ENCODE data around the gene LRP5. TPM values are rescaled to one million over a fixed set of nuclear protein-coding genes. Genes with fewer than 3 reads are reported as not detected.

Gene LRP5
- total and polyA plus RNA-seq, 9 of the 15 experiments (the other 6 are each of a cell fraction or from before 2014, with no cell fraction given) = 0.48 to 44.2 (median 13.5) TPM

DNA sequence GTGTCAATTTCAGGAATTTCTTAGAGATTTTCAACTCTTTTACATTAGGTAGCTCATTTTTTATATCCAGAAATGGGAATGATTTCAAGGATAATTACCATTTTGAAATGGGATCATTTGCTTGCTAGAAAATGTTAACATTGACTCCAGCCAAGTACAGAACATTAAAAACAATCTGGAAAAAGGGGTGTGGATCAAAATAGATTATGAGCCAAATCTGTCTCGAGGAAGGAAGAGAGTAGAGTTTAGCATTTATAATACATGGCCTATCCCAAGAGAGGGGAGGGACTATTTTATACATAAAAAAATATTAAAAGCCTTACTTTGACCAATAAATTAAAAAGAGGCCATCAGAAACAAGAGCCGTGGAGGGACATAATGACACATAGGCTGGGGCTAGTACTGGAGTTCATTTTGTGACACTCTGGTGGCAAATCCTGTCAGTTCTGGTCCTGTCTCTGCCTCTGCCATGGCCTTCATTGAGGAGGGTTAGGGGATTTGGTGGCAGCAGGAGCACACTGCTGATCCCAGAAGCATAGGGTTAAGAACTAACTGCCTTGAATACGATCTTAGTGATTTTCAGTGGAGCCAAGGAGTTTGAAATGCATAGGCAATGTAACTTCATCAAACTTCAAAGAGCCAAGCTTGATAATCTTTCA is 168.6 kb downstream of the LRP5 start:
- ChIA-PET CTCF (ENCODE audit: low intra/inter-chr PET ratio) (no interaction called here), POLR2A (interaction anchor here (0.7 to 1.1 kb wide), 3 partner anchors 10 to 21 kb away, joined by 3 to 4 read pairs (median 3); partner anchors contain the start of gene PPP6R3)
- Histone ChIP-seq H3K9me1 (ENCODE audit: control insufficient read depth, insufficient read depth, low read length) (no peaks in the 10 kb centered on the region), H3K9ac (ENCODE audit: insufficient read depth in 1 of 2, low read depth in 2 of 2, low read length in 2 of 2) (no peak overlapping the region), H3K4me1 (replicated peaks in 1 of 2; ENCODE audit: control insufficient read depth in 2 of 2, insufficient read depth in 2 of 2, low read length in 2 of 2) (no peaks in the 10 kb centered on the region), H4K20me1 (replicated peaks; ENCODE audit: control insufficient read depth, insufficient read depth, low read length) (peaks cover 7% of the 10 kb centered on the region; the same call in 1 of the 2 replicates), H3K36me3 (ENCODE audit: control insufficient read depth, insufficient read depth, low read length) (peaks cover 23% of the 10 kb centered on the region; the same call in 1 of the 3 replicates), H3K27me3 (ENCODE audit: control insufficient read depth in 2 of 2, insufficient read depth in 2 of 2, low read length in 2 of 2) (no peaks in the 10 kb centered on the region), H3K4me3 (no peak overlapping the region), H2AFZ (ENCODE audit: low read depth, low read length) (no peak overlapping the region), H3K9me3 (replicated peaks; ENCODE audit: control insufficient read depth, insufficient read depth, low read depth, low read length) (no peaks in the 10 kb centered on the region), H3K4me2 (ENCODE audit: insufficient read depth, low read length) (no peak overlapping the region), H3K27ac (ENCODE audit: extremely low read depth, low read depth, low read length) (no peak overlapping the region), H3K79me2 (ENCODE audit: control insufficient read depth, insufficient read depth, low read length) (peaks cover 94% of the 10 kb centered on the region)
- intact Hi-C loops (cut with micrococcal nuclease) (no loop called here), in situ Hi-C loops (cut with MboI) (no loop called here)
- ATAC-seq (peak; percentile 55; the same call in 2 of the 3 replicates), DNase-seq (ENCODE audit: extremely low read depth in 1 of 4, low spot score in 3 of 4) (no peak), FAIRE-seq (no peak)
- WGBS (ENCODE audit: insufficient coverage, low coverage, missing lambda C conversion rate) = 56% methylated on average over 3 of the region's 3 CpGs
- no TSS peak for BruUV-seq (replicated peaks)
- no peak for TF ChIP-seq ZNF133 (CRISPR knock-in tag; IDR thresholded peaks at IDR 0.05)
- no peak for TF ChIP-seq NFXL1 (CRISPR knock-in tag; IDR thresholded peaks at IDR 0.05)
- no peak for TF ChIP-seq EZH2 (IDR thresholded peaks at IDR 0.05; ENCODE audit: borderline replicate concordance, low read depth, low read length)
- no peak for TF ChIP-seq POLR2B (IDR thresholded peaks at IDR 0.05; ENCODE audit: low read depth, partially characterized antibody)
- no peak for TF ChIP-seq BCOR (IDR thresholded peaks at IDR 0.05)

Data from K562 (cell line).